Measurements from ENCODE around the gene TNRC6C. TPM values are rescaled to one million over a fixed set of nuclear protein-coding genes. Genes with fewer than 3 reads are reported as not detected.

TNRC6C gene
- polyA plus RNA-seq, 2 donors, result 1.2 to 3.4 TPM

- H3K4me3 ChIP-seq (ENCODE audit: low read depth in 1 of 2, low read length in 2 of 2), result no peak overlapping the region
- H3K27me3 ChIP-seq (ENCODE audit: control insufficient read depth in 1 of 2, insufficient read depth in 2 of 2, low read length in 2 of 2), result peaks cover 0 to 1% of the 10 kb centered on the region in 2 donors
- WGBS, 2 donors, result 73 to 75% methylated on average over 12 of the region's 12 CpGs
- H3K27ac ChIP-seq (ENCODE audit: low read depth in 2 of 2, low read length in 1 of 2), result no peak overlapping the region
- no peaks in the 10 kb centered on the region for H3K36me3 ChIP-seq (ENCODE audit: control insufficient read depth in 2 of 2, insufficient read depth in 2 of 2, low read length in 1 of 2)
- H3K4me1 ChIP-seq (ENCODE audit: control insufficient read depth in 2 of 2, insufficient read depth in 2 of 2, low read length in 1 of 2), result no peaks in the 10 kb centered on the region
- H3K9me3 ChIP-seq (ENCODE audit: control insufficient read depth in 2 of 2, insufficient read depth in 1 of 2, low read depth in 1 of 2, low read length in 1 of 2), result no peaks in the 10 kb centered on the region
Observed at GRCh38 chr17:77944390-77945222, 13.9 kb upstream of the TNRC6C start.

GRCh38 chr17:77946900-77947645 is 11.4 kb upstream of the TNRC6C start:
- Histone ChIP-seq H3K4me1 (ENCODE audit: control insufficient read depth in 2 of 2, insufficient read depth in 2 of 2, low read length in 1 of 2) (no peaks in the 10 kb centered on the region), H3K4me3 (ENCODE audit: low read depth in 1 of 2, low read length in 2 of 2) (no peak overlapping the region), H3K36me3 (ENCODE audit: control insufficient read depth in 2 of 2, insufficient read depth in 2 of 2, low read length in 1 of 2) (no peaks in the 10 kb centered on the region), H3K9me3 (ENCODE audit: control insufficient read depth in 2 of 2, insufficient read depth in 1 of 2, low read depth in 1 of 2, low read length in 1 of 2) (no peaks in the 10 kb centered on the region), H3K27me3 (ENCODE audit: control insufficient read depth in 1 of 2, insufficient read depth in 2 of 2, low read length in 2 of 2) (peaks cover 0 to 6% of the 10 kb centered on the region in 2 donors), H3K27ac (ENCODE audit: low read depth in 2 of 2, low read length in 1 of 2) (no peak overlapping the region)
- 88 to 90% methylated on average over 6 of the region's 6 CpGs for WGBS, 2 donors

DNA sequence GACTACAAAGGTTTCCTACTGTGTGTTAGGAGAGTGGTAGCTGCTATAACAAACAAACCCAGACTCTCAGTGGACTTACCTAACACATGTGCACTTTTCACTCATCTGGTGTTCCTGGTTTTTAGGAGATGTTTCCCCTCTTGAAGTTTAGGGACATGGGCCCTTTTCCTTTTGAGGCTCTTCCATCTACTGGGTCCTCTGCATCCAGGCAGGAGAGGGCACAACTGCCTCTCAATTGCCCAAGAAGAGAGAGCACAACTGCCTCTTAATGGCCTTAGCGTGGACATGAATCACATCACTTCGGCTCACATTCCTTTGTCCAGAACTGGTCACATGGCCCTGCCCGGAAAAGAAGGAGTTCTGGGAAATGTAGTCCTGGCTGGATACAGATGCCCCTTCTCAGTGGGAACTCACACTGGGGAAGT is 9.8 kb upstream of the TNRC6C start:
- Histone ChIP-seq H3K27ac (ENCODE audit: low read depth in 2 of 2, low read length in 1 of 2) (peak overlapping the region in 1 of 2 donors; percentile 2), H3K9me3 (ENCODE audit: control insufficient read depth in 2 of 2, insufficient read depth in 1 of 2, low read depth in 1 of 2, low read length in 1 of 2) (no peaks in the 10 kb centered on the region), H3K27me3 (ENCODE audit: control insufficient read depth in 1 of 2, insufficient read depth in 2 of 2, low read length in 2 of 2) (peaks cover 0 to 7% of the 10 kb centered on the region in 2 donors), H3K4me1 (ENCODE audit: control insufficient read depth in 2 of 2, insufficient read depth in 2 of 2, low read length in 1 of 2) (no peaks in the 10 kb centered on the region), H3K4me3 (ENCODE audit: low read depth in 1 of 2, low read length in 2 of 2) (no peak overlapping the region), H3K36me3 (ENCODE audit: control insufficient read depth in 2 of 2, insufficient read depth in 2 of 2, low read length in 1 of 2) (no peaks in the 10 kb centered on the region)
- 30 to 40% methylated on average over 3 of the region's 3 CpGs for WGBS, 2 donors

DNA sequence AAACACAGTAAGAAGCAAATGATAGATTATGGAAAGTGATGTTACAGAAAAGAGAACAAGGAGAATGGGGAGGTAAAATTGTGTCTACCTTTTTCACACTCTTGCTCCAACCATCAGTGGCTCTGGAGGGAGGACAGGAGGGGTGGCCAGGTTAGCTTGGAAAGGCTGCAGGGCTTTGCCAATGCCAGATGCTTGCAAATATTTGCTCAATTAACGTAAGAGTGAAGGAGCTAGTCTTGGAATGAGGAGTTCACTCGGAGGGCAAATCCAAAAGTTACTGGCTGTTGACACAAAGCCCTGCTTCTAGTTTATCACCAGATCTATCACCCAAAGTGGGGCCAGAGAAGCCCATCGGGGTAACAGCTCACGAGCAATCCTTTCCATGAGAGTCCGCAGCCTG is 7.4 kb upstream of the TNRC6C start:
- H3K27ac ChIP-seq (ENCODE audit: low read depth in 2 of 2, low read length in 1 of 2), result no peak overlapping the region
- no peak overlapping the region for H3K4me3 ChIP-seq (ENCODE audit: low read depth in 1 of 2, low read length in 2 of 2)
- no peaks in the 10 kb centered on the region for H3K4me1 ChIP-seq (ENCODE audit: control insufficient read depth in 2 of 2, insufficient read depth in 2 of 2, low read length in 1 of 2)
- H3K9me3 ChIP-seq (ENCODE audit: control insufficient read depth in 2 of 2, insufficient read depth in 1 of 2, low read depth in 1 of 2, low read length in 1 of 2), result no peaks in the 10 kb centered on the region
- WGBS, 2 donors, result 50 to 64% methylated on average over 5 of the region's 5 CpGs
- H3K36me3 ChIP-seq (ENCODE audit: control insufficient read depth in 2 of 2, insufficient read depth in 2 of 2, low read length in 1 of 2), result no peaks in the 10 kb centered on the region
- H3K27me3 ChIP-seq (ENCODE audit: control insufficient read depth in 1 of 2, insufficient read depth in 2 of 2, low read length in 2 of 2), result peaks cover 4 to 7% of the 10 kb centered on the region in 2 donors

GRCh38 chr17:77952368-77952767 is 6.1 kb upstream of the TNRC6C start:
- no peak overlapping the region for H3K4me3 ChIP-seq (ENCODE audit: low read depth in 1 of 2, low read length in 2 of 2)
- no peak overlapping the region for H3K27ac ChIP-seq (ENCODE audit: low read depth in 2 of 2, low read length in 1 of 2)
- WGBS, 2 donors, result 82 to 86% methylated on average over 5 of the region's 5 CpGs
- H3K27me3 ChIP-seq (ENCODE audit: control insufficient read depth in 1 of 2, insufficient read depth in 2 of 2, low read length in 2 of 2), result peaks cover 4 to 7% of the 10 kb centered on the region in 2 donors
- H3K9me3 ChIP-seq (ENCODE audit: control insufficient read depth in 2 of 2, insufficient read depth in 1 of 2, low read depth in 1 of 2, low read length in 1 of 2), result no peaks in the 10 kb centered on the region
- H3K36me3 ChIP-seq (ENCODE audit: control insufficient read depth in 2 of 2, insufficient read depth in 2 of 2, low read length in 1 of 2), result no peaks in the 10 kb centered on the region
- H3K4me1 ChIP-seq (ENCODE audit: control insufficient read depth in 2 of 2, insufficient read depth in 2 of 2, low read length in 1 of 2), result no peaks in the 10 kb centered on the region

DNA sequence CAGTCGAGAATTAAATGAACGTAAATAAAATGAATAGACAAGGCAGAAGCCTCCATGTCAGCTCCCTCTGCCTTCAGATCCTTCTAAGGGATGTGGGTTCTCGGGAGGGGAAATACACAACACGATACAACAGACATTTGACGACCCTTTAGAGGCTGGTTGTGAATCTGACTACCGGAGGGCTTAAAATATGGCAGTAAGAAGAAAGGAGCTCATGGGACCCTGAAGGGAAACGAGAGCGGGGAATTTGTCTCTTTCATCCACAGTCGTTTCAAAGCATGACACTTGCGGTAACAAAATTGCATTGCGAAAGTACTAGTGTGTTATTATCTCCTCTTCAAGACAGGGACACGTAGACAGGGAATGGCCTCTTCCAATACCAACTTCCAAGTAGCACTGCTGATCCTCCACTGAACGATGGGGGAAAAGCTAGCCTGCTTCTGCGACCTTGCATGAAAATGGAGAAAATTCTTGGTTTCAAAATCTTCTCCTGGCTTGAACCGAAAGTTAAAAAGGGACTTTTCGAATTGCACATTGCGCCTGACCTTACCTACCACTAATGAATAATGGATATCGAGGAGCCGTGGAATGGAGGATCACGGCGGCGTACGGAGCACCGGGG is 1.2 kb upstream of the TNRC6C start:
- H3K9me3 ChIP-seq (ENCODE audit: control insufficient read depth in 2 of 2, insufficient read depth in 1 of 2, low read depth in 1 of 2, low read length in 1 of 2), result no peaks in the 10 kb centered on the region
- no peaks in the 10 kb centered on the region for H3K36me3 ChIP-seq (ENCODE audit: control insufficient read depth in 2 of 2, insufficient read depth in 2 of 2, low read length in 1 of 2)
- peaks cover 4% of the 10 kb centered on the region in 2 donors for H3K4me1 ChIP-seq (ENCODE audit: control insufficient read depth in 2 of 2, insufficient read depth in 2 of 2, low read length in 1 of 2)
- H3K27ac ChIP-seq (ENCODE audit: low read depth in 2 of 2, low read length in 1 of 2), result peak overlapping the region; percentile 71 to 91
- 20 to 22% methylated on average over 24 of the region's 24 CpGs for WGBS, 2 donors
- peak overlapping the region; percentile 62 to 92 for H3K4me3 ChIP-seq (ENCODE audit: low read depth in 1 of 2, low read length in 2 of 2)
- peaks cover 0 to 4% of the 10 kb centered on the region in 2 donors for H3K27me3 ChIP-seq (ENCODE audit: control insufficient read depth in 1 of 2, insufficient read depth in 2 of 2, low read length in 2 of 2)

- Histone ChIP-seq H3K36me3 (ENCODE audit: control insufficient read depth in 2 of 2, insufficient read depth in 2 of 2, low read length in 1 of 2) (no peaks in the 10 kb centered on the region), H3K27me3 (ENCODE audit: control insufficient read depth in 1 of 2, insufficient read depth in 2 of 2, low read length in 2 of 2) (peaks cover 0 to 4% of the 10 kb centered on the region in 2 donors), H3K4me3 (ENCODE audit: low read depth in 1 of 2, low read length in 2 of 2) (peak overlapping the region; percentile 62 to 92), H3K27ac (ENCODE audit: low read depth in 2 of 2, low read length in 1 of 2) (peak overlapping the region; percentile 92 to 96), H3K9me3 (ENCODE audit: control insufficient read depth in 2 of 2, insufficient read depth in 1 of 2, low read depth in 1 of 2, low read length in 1 of 2) (no peaks in the 10 kb centered on the region), H3K4me1 (ENCODE audit: control insufficient read depth in 2 of 2, insufficient read depth in 2 of 2, low read length in 1 of 2) (peaks cover 4 to 5% of the 10 kb centered on the region in 2 donors)
- WGBS, 2 donors, result 0 to 1% methylated on average over 11 to 79 of the region's 79 CpGs
Observed at GRCh38 chr17:77958716-77959125, 218 bp downstream of the TNRC6C start.

- Histone ChIP-seq H3K27ac (ENCODE audit: low read depth in 2 of 2, low read length in 1 of 2) (peak overlapping the region; percentile 92 to 96), H3K4me3 (ENCODE audit: low read depth in 1 of 2, low read length in 2 of 2) (peak overlapping the region; percentile 62 to 92), H3K36me3 (ENCODE audit: control insufficient read depth in 2 of 2, insufficient read depth in 2 of 2, low read length in 1 of 2) (no peaks in the 10 kb centered on the region), H3K27me3 (ENCODE audit: control insufficient read depth in 1 of 2, insufficient read depth in 2 of 2, low read length in 2 of 2) (peaks cover 0 to 2% of the 10 kb centered on the region in 2 donors), H3K9me3 (ENCODE audit: control insufficient read depth in 2 of 2, insufficient read depth in 1 of 2, low read depth in 1 of 2, low read length in 1 of 2) (no peaks in the 10 kb centered on the region), H3K4me1 (ENCODE audit: control insufficient read depth in 2 of 2, insufficient read depth in 2 of 2, low read length in 1 of 2) (peaks cover 4 to 5% of the 10 kb centered on the region in 2 donors)
- WGBS, 2 donors, result 0 to 1% methylated on average over 71 to 92 of the region's 92 CpGs
Observed at GRCh38 chr17:77959126-77959925, 823 bp downstream of the TNRC6C start.

Measured in esophagus (tissue), 2 donors.